ENCODE data around the gene ARHGAP31. TPM values are rescaled to one million over a fixed set of nuclear protein-coding genes. Genes with fewer than 3 reads are reported as not detected.
"Not testable (repeated sequence)": the region's sequence is repeated elsewhere in the genome, so short reads cannot be mapped to it uniquely, and the experiment has no call there.

Gene ARHGAP31
- total RNA-seq, 2 donors from 2014 or later = 22.5 to 64.6 TPM

GRCh38 chr3:119336823-119337222, 42.6 kb downstream of the ARHGAP31 start:
- ATAC-seq = no peak
- Mint-ChIP-seq H3K9me3 (peaks cover 3% of the 10 kb centered on the region), H3K4me1 (ENCODE audit: low read depth in 2 of 2) (peaks cover 5 to 17% of the 10 kb centered on the region in 2 donors)

GRCh38 chr3:119337407-119337806, 43.2 kb downstream of the ARHGAP31 start:
- not testable (repeated sequence) for ATAC-seq; H3K27me3 Mint-ChIP-seq; H3K9me3 Mint-ChIP-seq; H3K4me3 Mint-ChIP-seq; DNase-seq (ENCODE audit: low spot score); H3K27ac Mint-ChIP-seq; H3K36me3 Mint-ChIP-seq
- peaks cover 3 to 20% of the 10 kb centered on the region in 2 donors for H3K4me1 Mint-ChIP-seq (ENCODE audit: low read depth in 2 of 2)

More at GRCh38 chr3:119336823-119337222, 42.6 kb downstream of the ARHGAP31 start:
- H3K27me3 Mint-ChIP-seq = no peaks in the 10 kb centered on the region
- DNase-seq (ENCODE audit: low spot score) = no peak
- no peaks in the 10 kb centered on the region for H3K36me3 Mint-ChIP-seq
- H3K4me3 Mint-ChIP-seq = no peak overlapping the region
- no peak overlapping the region for H3K27ac Mint-ChIP-seq

- DNase-seq (ENCODE audit: low spot score) (no peak), ATAC-seq (no peak)
- H3K4me3 Mint-ChIP-seq = no peak overlapping the region
- no peaks in the 10 kb centered on the region for H3K36me3 Mint-ChIP-seq
- no peaks in the 10 kb centered on the region for H3K27me3 Mint-ChIP-seq
- no peaks in the 10 kb centered on the region for H3K9me3 Mint-ChIP-seq
- no peak overlapping the region for H3K27ac Mint-ChIP-seq
- peaks cover 0 to 22% of the 10 kb centered on the region in 2 donors for H3K4me1 Mint-ChIP-seq (ENCODE audit: low read depth in 2 of 2)
Measured at GRCh38 chr3:119338754-119339153, 44.6 kb downstream of the ARHGAP31 start.

GRCh38 chr3:119340014-119340413, 45.8 kb downstream of the ARHGAP31 start:
- DNase-seq (ENCODE audit: low spot score) (no peak), ATAC-seq (no peak)
- no peak overlapping the region for H3K27ac Mint-ChIP-seq
- H3K4me1 Mint-ChIP-seq (ENCODE audit: low read depth in 2 of 2) = peaks cover 0 to 21% of the 10 kb centered on the region in 2 donors
- H3K9me3 Mint-ChIP-seq = no peaks in the 10 kb centered on the region
- no peaks in the 10 kb centered on the region for H3K36me3 Mint-ChIP-seq
- no peak overlapping the region for H3K4me3 Mint-ChIP-seq
- no peaks in the 10 kb centered on the region for H3K27me3 Mint-ChIP-seq

- ATAC-seq (no peak), DNase-seq (ENCODE audit: low spot score) (no peak)
- Mint-ChIP-seq H3K36me3 (no peaks in the 10 kb centered on the region), H3K27me3 (no peaks in the 10 kb centered on the region), H3K27ac (no peak overlapping the region), H3K4me3 (no peak overlapping the region), H3K9me3 (no peaks in the 10 kb centered on the region), H3K4me1 (ENCODE audit: low read depth in 2 of 2) (peaks cover 0 to 17% of the 10 kb centered on the region in 2 donors)
Measured at GRCh38 chr3:119340446-119340845, 46.3 kb downstream of the ARHGAP31 start.

- Mint-ChIP-seq H3K4me3 (no peak overlapping the region), H3K27me3 (no peaks in the 10 kb centered on the region), H3K27ac (no peak overlapping the region), H3K36me3 (no peaks in the 10 kb centered on the region), H3K9me3 (no peaks in the 10 kb centered on the region), H3K4me1 (ENCODE audit: low read depth in 2 of 2) (peaks cover 0 to 19% of the 10 kb centered on the region in 2 donors)
- ATAC-seq = no peak
- no peak for DNase-seq (ENCODE audit: low spot score)
Measured at GRCh38 chr3:119342176-119342575, 48.0 kb downstream of the ARHGAP31 start.

- Mint-ChIP-seq H3K36me3 (no peaks in the 10 kb centered on the region), H3K4me1 (ENCODE audit: low read depth in 2 of 2) (peaks cover 0 to 18% of the 10 kb centered on the region in 2 donors)
Measured at GRCh38 chr3:119343719-119344118, 49.5 kb downstream of the ARHGAP31 start.

GRCh38 chr3:119346076-119346496, 51.9 kb downstream of the ARHGAP31 start:
- Mint-ChIP-seq H3K4me1 (ENCODE audit: low read depth in 2 of 2) (peaks cover 2 to 19% of the 10 kb centered on the region in 2 donors), H3K4me3 (no peak overlapping the region)

More at GRCh38 chr3:119343719-119344118, 49.5 kb downstream of the ARHGAP31 start:
- Mint-ChIP-seq H3K27me3 (no peaks in the 10 kb centered on the region), H3K27ac (peak overlapping the region in 1 of 2 donors; percentile 10), H3K9me3 (no peaks in the 10 kb centered on the region), H3K4me3 (no peak overlapping the region)
- DNase-seq (ENCODE audit: low spot score) = no peak
- no peak for ATAC-seq

GRCh38 chr3:119347036-119347435, 52.9 kb downstream of the ARHGAP31 start:
- H3K9me3 Mint-ChIP-seq = no peaks in the 10 kb centered on the region
- H3K4me1 Mint-ChIP-seq (ENCODE audit: low read depth in 2 of 2) = peaks cover 10 to 26% of the 10 kb centered on the region in 2 donors
- no peak for DNase-seq (ENCODE audit: low spot score)
- peak overlapping the region in 1 of 2 donors; percentile 32 for H3K27ac Mint-ChIP-seq
- ATAC-seq = no peak
- no peaks in the 10 kb centered on the region for H3K27me3 Mint-ChIP-seq
- no peak overlapping the region for H3K4me3 Mint-ChIP-seq
- no peaks in the 10 kb centered on the region for H3K36me3 Mint-ChIP-seq

More at GRCh38 chr3:119346076-119346496, 51.9 kb downstream of the ARHGAP31 start:
- ATAC-seq = no peak
- Mint-ChIP-seq H3K9me3 (no peaks in the 10 kb centered on the region), H3K27ac (peak overlapping the region in 1 of 2 donors; percentile 26), H3K36me3 (no peaks in the 10 kb centered on the region), H3K27me3 (no peaks in the 10 kb centered on the region)
- no peak for DNase-seq (ENCODE audit: low spot score)

GRCh38 chr3:119349354-119350041, 55.3 kb downstream of the ARHGAP31 start:
- peaks cover 24 to 33% of the 10 kb centered on the region in 2 donors for H3K4me1 Mint-ChIP-seq (ENCODE audit: low read depth in 2 of 2)
- DNase-seq (ENCODE audit: low spot score) (no peak), ATAC-seq (no peak)
- H3K27ac Mint-ChIP-seq = peak overlapping the region in 1 of 2 donors; percentile 69
- H3K36me3 Mint-ChIP-seq = no peaks in the 10 kb centered on the region
- no peak overlapping the region for H3K4me3 Mint-ChIP-seq
- H3K27me3 Mint-ChIP-seq = no peaks in the 10 kb centered on the region
- no peaks in the 10 kb centered on the region for H3K9me3 Mint-ChIP-seq

GRCh38 chr3:119350114-119350513, 55.9 kb downstream of the ARHGAP31 start:
- H3K9me3 Mint-ChIP-seq = no peaks in the 10 kb centered on the region
- no peaks in the 10 kb centered on the region for H3K36me3 Mint-ChIP-seq
- DNase-seq (ENCODE audit: low spot score) = no peak
- H3K4me3 Mint-ChIP-seq = no peak overlapping the region
- H3K4me1 Mint-ChIP-seq (ENCODE audit: low read depth in 2 of 2) = peaks cover 24 to 33% of the 10 kb centered on the region in 2 donors
- ATAC-seq = no peak
- peak overlapping the region in 1 of 2 donors; percentile 69 for H3K27ac Mint-ChIP-seq
- no peaks in the 10 kb centered on the region for H3K27me3 Mint-ChIP-seq

- ATAC-seq (no peak), DNase-seq (ENCODE audit: low spot score) (no peak)
- Mint-ChIP-seq H3K36me3 (no peaks in the 10 kb centered on the region), H3K9me3 (no peaks in the 10 kb centered on the region), H3K27ac (peak overlapping the region in 1 of 2 donors; percentile 76), H3K4me3 (no peak overlapping the region), H3K4me1 (ENCODE audit: low read depth in 2 of 2) (peaks cover 24 to 30% of the 10 kb centered on the region in 2 donors), H3K27me3 (no peaks in the 10 kb centered on the region)
Measured at GRCh38 chr3:119351581-119351980, 57.4 kb downstream of the ARHGAP31 start.

GRCh38 chr3:119352034-119352609, 57.9 kb downstream of the ARHGAP31 start:
- H3K4me3 Mint-ChIP-seq = peak overlapping the region; percentile 58
- H3K4me1 Mint-ChIP-seq (ENCODE audit: low read depth in 2 of 2) = peaks cover 28 to 33% of the 10 kb centered on the region in 2 donors
- ATAC-seq (peak; percentile 93 to 95), DNase-seq (ENCODE audit: low spot score) (peak; percentile 72)
- H3K27me3 Mint-ChIP-seq = no peaks in the 10 kb centered on the region
- peak overlapping the region; percentile 56 to 76 for H3K27ac Mint-ChIP-seq
- H3K36me3 Mint-ChIP-seq = no peaks in the 10 kb centered on the region
- no peaks in the 10 kb centered on the region for H3K9me3 Mint-ChIP-seq

GRCh38 chr3:119352863-119353527, 58.8 kb downstream of the ARHGAP31 start:
- H3K9me3 Mint-ChIP-seq = no peaks in the 10 kb centered on the region
- H3K4me3 Mint-ChIP-seq = peak overlapping the region; percentile 58
- H3K4me1 Mint-ChIP-seq (ENCODE audit: low read depth in 2 of 2) = peaks cover 29 to 34% of the 10 kb centered on the region in 2 donors
- no peaks in the 10 kb centered on the region for H3K36me3 Mint-ChIP-seq
- DNase-seq (ENCODE audit: low spot score) (no peak), ATAC-seq (peak; percentile 49 to 70)
- H3K27ac Mint-ChIP-seq = peak overlapping the region; percentile 56 to 76
- no peaks in the 10 kb centered on the region for H3K27me3 Mint-ChIP-seq
